Gastroesophageal sphincter (tissue), 4 donors: ENCODE data around the gene TPP2. TPM values are rescaled to one million over a fixed set of nuclear protein-coding genes. Genes with fewer than 3 reads are reported as not detected.

Experiments used
- ATAC-seq: fragments of 150-250 bp; one replicate; pipeline ENCODE4 v1.9.1; 2016; ENCODE audit warnings: mild to moderate bottlenecking, moderate library complexity
- H3K27ac ChIP-seq, 4 donors: fragments of 200-600 bp; sonication (generic) in 3 of 4; 1 replicate in 3 of 4; 2 replicates in 1 of 4; pipeline ENCODE4 v1.5.1; 2016 to 2019
- H3K27me3 ChIP-seq: fragments of 200-600 bp; sonication (generic); one replicate; pipeline ENCODE4 v1.5.1; 2019
- H3K36me3 ChIP-seq, 2 donors: fragments of 200-600 bp; sonication (generic); one replicate each; pipeline ENCODE4 v1.5.1; 2019; ENCODE audit warnings: control low read depth in 1 of 2
- H3K4me1 ChIP-seq, 3 donors: fragments of 200-600 bp; sonication (generic); 1 replicate in 2 of 3; 2 replicates in 1 of 3; pipeline ENCODE4 v1.5.1; 2016 to 2019; ENCODE audit warnings: control low read depth in 2 of 3
- H3K4me3 ChIP-seq, 2 donors: fragments of 200-600 bp; sonication (generic); one replicate each; pipeline ENCODE4 v1.5.1; 2019; ENCODE audit warnings: mild to moderate bottlenecking in 1 of 2, moderate library complexity in 1 of 2
- H3K9me3 ChIP-seq, 3 donors: fragments of 200-600 bp; sonication (generic); one replicate each; pipeline ENCODE4 v1.5.1; 2017 to 2019; ENCODE audit warnings: control low read depth in 2 of 3
- CTCF ChIP-seq, 4 experiments: fragments of 200-600 bp in 2 of 4; fragments of 450-650 bp in 2 of 4; sonication (generic) in 1 of 4; IDR thresholded peaks; one replicate each; pipeline ENCODE4 v1.5.1; 2017 to 2019; ENCODE audit warnings: antibody characterized with exemption in 4 of 4, mild to moderate bottlenecking in 2 of 4, moderate library complexity in 2 of 4
- EP300 ChIP-seq: sonication (generic); formaldehyde crosslinking; IDR thresholded peaks from one replicate; pipeline ENCODE4 v1.6.1; 2017; ENCODE audit warnings: antibody characterized with exemption, mild to moderate bottlenecking
- POLR2A ChIP-seq, 2 donors: fragments of 450-650 bp; IDR thresholded peaks; one replicate each; pipeline ENCODE4 v1.6.1; 2017; ENCODE audit warnings: antibody characterized with exemption in 2 of 2, mild to moderate bottlenecking in 2 of 2, moderate library complexity in 1 of 2
- POLR2AphosphoS5 ChIP-seq: sonication (generic); formaldehyde crosslinking; IDR thresholded peaks from one replicate; pipeline ENCODE4 v1.6.1; 2017; ENCODE audit warnings: antibody characterized with exemption
- WGBS, 2 donors: methylation state at CpG; one replicate each; pipeline ENCODE4 v1.1.5; 2018; ENCODE audit warnings: low coverage in 1 of 2; 5-methylcytosine and 5-hydroxymethylcytosine counted together
- total RNA-seq, 4 donors: library from RNA; depleted of rRNA; stranded (reverse); fragments of >200 nt; gene quantifications; one replicate each; pipeline ENCODE4 v1.1.0, GENCODE V29; 2016

Gene TPP2
- total RNA-seq, 4 donors from 2014 or later = 41.4 to 52.8 (median 42.2) TPM

DNA sequence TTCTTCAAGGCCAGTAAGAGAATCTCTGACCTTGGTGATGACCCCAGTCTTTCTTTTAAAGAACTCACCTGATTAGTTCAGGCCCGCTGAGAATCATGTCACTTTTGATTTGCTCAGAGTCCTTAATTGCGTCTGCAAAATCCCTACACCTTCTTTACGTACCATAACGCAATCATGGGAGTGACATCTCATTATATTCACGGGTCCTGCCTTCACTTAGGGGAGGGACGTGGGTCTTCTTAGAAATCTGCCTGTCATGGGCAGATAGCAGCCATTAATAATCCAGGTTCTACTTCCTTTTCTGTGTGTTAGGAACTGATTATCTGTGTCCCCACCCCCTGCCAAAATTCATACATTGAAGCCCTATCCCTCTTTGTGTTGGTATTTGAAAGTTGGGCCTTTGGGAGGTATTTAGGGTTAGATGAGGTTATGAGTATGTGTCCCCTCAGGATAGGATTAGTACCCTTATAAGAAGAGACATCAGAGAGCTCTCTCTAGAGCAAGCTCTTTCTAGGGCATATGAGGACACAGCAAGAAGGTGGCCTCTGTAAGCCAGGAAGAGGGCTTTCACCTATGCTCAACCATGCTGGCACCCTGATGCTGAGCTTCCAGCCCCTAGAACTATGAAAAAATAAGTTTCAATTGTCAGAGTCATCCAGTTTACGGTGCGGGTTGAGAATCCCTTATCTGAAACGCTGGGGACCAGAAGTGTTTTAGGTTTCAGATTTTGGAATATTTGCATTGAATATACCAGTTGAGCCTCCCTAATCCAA, 9.9 kb downstream of the TPP2 start:
- H3K9me3 ChIP-seq = no peaks in the 10 kb centered on the region
- no peak overlapping the region for H3K27ac ChIP-seq
- no peak overlapping the region for H3K4me3 ChIP-seq
- ATAC-seq = no peak
- WGBS, 2 donors = 90 to 91% methylated on average over 6 to 9 of the region's 9 CpGs
- TF ChIP-seq POLR2AphosphoS5 (no peak), EP300 (no peak), CTCF (IDR thresholded peaks at IDR 0.05) (no peak), POLR2A (IDR thresholded peaks at IDR 0.05) (no peak)
- H3K4me1 ChIP-seq = peaks cover 0 to under 1% (median 0%) of the 10 kb centered on the region in 3 donors
- H3K36me3 ChIP-seq = peaks cover 0 to 61% of the 10 kb centered on the region in 2 donors
- H3K27me3 ChIP-seq = no peaks in the 10 kb centered on the region

DNA sequence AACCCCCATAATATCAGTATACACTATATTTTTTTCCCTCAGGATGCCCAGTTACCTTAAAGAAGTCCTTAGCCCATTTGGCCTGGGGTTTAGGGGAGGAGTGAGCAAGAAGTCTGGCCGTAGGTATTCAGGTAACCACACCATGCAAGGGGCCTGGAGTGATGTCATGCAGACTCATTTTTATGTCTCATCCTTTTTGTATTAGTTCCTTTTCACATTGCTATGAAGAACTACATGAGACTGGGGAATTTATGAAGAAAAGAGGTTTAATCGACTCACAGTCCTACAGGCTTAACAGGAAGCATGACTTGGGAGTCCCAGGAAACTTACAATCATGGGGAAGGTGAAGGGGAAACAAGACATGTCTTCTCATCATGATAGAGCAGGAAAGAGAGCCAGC, 12.2 kb downstream of the TPP2 start:
- no peak overlapping the region for H3K27ac ChIP-seq
- ATAC-seq = no peak
- H3K9me3 ChIP-seq = no peaks in the 10 kb centered on the region
- H3K27me3 ChIP-seq = no peaks in the 10 kb centered on the region
- H3K4me1 ChIP-seq = peaks cover 0 to 6% (median 0%) of the 10 kb centered on the region in 3 donors
- WGBS, 2 donors = 100% methylated on average over 1 of the region's 2 CpGs
- H3K36me3 ChIP-seq = peaks cover 0 to 63% of the 10 kb centered on the region in 2 donors
- TF ChIP-seq CTCF (IDR thresholded peaks at IDR 0.05) (no peak), POLR2A (IDR thresholded peaks at IDR 0.05) (no peak), EP300 (no peak), POLR2AphosphoS5 (no peak)
- no peak overlapping the region for H3K4me3 ChIP-seq

GRCh38 chr13:102609696-102610095, 12.9 kb downstream of the TPP2 start:
- Histone ChIP-seq H3K27me3 (no peaks in the 10 kb centered on the region), H3K36me3 (peaks cover 0 to 69% of the 10 kb centered on the region in 2 donors), H3K4me1 (peaks cover 0 to 6% (median 0%) of the 10 kb centered on the region in 3 donors), H3K27ac (no peak overlapping the region), H3K4me3 (no peak overlapping the region), H3K9me3 (no peaks in the 10 kb centered on the region)
- ATAC-seq = no peak
- 96 to 100% methylated on average over 2 to 4 of the region's 4 CpGs for WGBS, 2 donors
- TF ChIP-seq CTCF (IDR thresholded peaks at IDR 0.05) (no peak), POLR2AphosphoS5 (no peak), EP300 (no peak), POLR2A (IDR thresholded peaks at IDR 0.05) (no peak)

DNA sequence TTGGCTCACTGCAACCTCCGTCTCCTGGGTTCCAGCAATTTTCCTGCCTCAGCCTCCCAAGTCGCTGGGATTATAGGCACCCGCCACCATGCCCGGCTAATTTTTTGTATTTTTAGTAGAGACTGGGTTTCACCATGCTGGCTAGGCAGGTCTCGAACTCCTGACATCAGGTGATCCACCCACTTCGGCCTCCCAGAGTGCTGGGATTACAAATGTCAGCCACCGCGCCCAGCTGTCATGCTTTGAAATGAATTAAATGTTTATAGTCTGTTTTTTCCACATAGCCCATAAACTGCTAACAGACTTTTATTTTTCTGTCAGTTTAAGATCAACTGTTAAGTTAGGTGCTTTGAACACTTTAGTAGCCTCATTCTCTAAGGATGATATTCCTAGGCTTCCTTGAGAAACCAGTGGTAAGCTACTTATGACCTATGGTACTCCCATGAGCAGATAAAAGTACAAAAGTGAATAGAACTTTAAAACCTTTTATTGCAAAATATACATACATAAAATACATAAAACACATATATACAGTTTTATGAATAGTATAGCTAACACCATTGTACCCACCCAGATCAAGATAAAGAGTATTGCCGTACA, 13.6 kb downstream of the TPP2 start:
- Histone ChIP-seq H3K27me3 (no peaks in the 10 kb centered on the region), H3K9me3 (no peaks in the 10 kb centered on the region), H3K4me3 (no peak overlapping the region), H3K36me3 (peaks cover 0 to 69% of the 10 kb centered on the region in 2 donors), H3K4me1 (peaks cover 0 to 6% (median 0%) of the 10 kb centered on the region in 3 donors), H3K27ac (no peak overlapping the region)
- TF ChIP-seq EP300 = no peak
- no peak for TF ChIP-seq CTCF (IDR thresholded peaks at IDR 0.05)
- no peak for TF ChIP-seq POLR2AphosphoS5
- TF ChIP-seq POLR2A (IDR thresholded peaks at IDR 0.05) = no peak
- 92 to 94% methylated on average over 5 to 8 of the region's 9 CpGs for WGBS, 2 donors
- no peak for ATAC-seq
